CD4-positive, CD25-positive, alpha-beta regulatory T cell (primary cell): ENCODE data around the gene GSPT1. TPM values are rescaled to one million over a fixed set of nuclear protein-coding genes. Genes with fewer than 3 reads are reported as not detected.
"Not testable (repeated sequence)": the region's sequence is repeated elsewhere in the genome, so short reads cannot be mapped to it uniquely, and the experiment has no call there.

Source experiments
- ATAC-seq, 2 donors: fragments of 150-1000 bp; cut with Tn5 transposase; one replicate each; pipeline ENCODE4 v1.10.0; 2021; ENCODE audit warnings: low read depth in 2 of 2, moderate number of reproducible peaks in 2 of 2, moderate library complexity in 1 of 2
- DNase-seq, 3 donors: peaks; one replicate each; pipeline versions ENCODE4 v3.0.0 to v3.0.0-alpha.2; 2012 to 2022; ENCODE audit warnings: mixed read lengths in 1 of 3
- H3K27ac ChIP-seq: one replicate; pipeline ENCODE4 v1.7.0; 2013; ENCODE audit warnings: mild to moderate bottlenecking, low read length; ENCODE audit not compliant: insufficient read depth, poor library complexity, severe bottlenecking
- H3K27me3 ChIP-seq: one replicate; pipeline ENCODE4 v1.7.0; 2013; ENCODE audit warnings: low read length; ENCODE audit not compliant: control insufficient read depth, insufficient read depth
- H3K36me3 ChIP-seq: one replicate; pipeline ENCODE4 v1.7.0; 2013; ENCODE audit warnings: mild to moderate bottlenecking, low read length, moderate library complexity; ENCODE audit not compliant: control insufficient read depth, insufficient read depth
- H3K4me1 ChIP-seq: 2 replicates; pipeline ENCODE4 v1.7.0; 2013; ENCODE audit warnings: mild to moderate bottlenecking, low read length; ENCODE audit not compliant: insufficient read depth, control insufficient read depth, poor library complexity, severe bottlenecking
- H3K4me3 ChIP-seq: one replicate; pipeline ENCODE4 v1.7.0; 2013; ENCODE audit warnings: low read depth, mild to moderate bottlenecking, low read length, moderate library complexity
- H3K9me3 ChIP-seq, 2 experiments: 1 replicate in 1 of 2; 2 replicates in 1 of 2; pipeline ENCODE4 v1.7.0; 2013; ENCODE audit warnings: low read length in 2 of 2, mild to moderate bottlenecking in 1 of 2, moderate library complexity in 1 of 2; ENCODE audit not compliant: control insufficient read depth in 2 of 2
- H3K27ac Mint-ChIP-seq, 3 donors: one replicate each; pipeline ENCODE4 v1.8.0; 2020 to 2022; ENCODE audit warnings: mild to moderate bottlenecking in 3 of 3, mixed read lengths in 3 of 3, moderate library complexity in 2 of 3
- H3K27me3 Mint-ChIP-seq: one replicate; pipeline ENCODE4 v1.8.0; 2022; ENCODE audit warnings: mild to moderate bottlenecking, mixed read lengths
- H3K36me3 Mint-ChIP-seq: one replicate; pipeline ENCODE4 v1.8.0; 2020; ENCODE audit warnings: mixed read lengths
- H3K4me1 Mint-ChIP-seq, 4 donors: one replicate each; pipeline ENCODE4 v1.8.0; 2020 to 2022; ENCODE audit warnings: mixed read lengths in 4 of 4, mild to moderate bottlenecking in 1 of 4
- H3K4me3 Mint-ChIP-seq, 4 donors: one replicate each; pipeline ENCODE4 v1.8.0; 2020 to 2022; ENCODE audit warnings: mild to moderate bottlenecking in 4 of 4, mixed read lengths in 4 of 4, moderate library complexity in 3 of 4
- H3K9me3 Mint-ChIP-seq, 7 donors: one replicate each; pipeline ENCODE4 v1.8.0; 2020 to 2022; ENCODE audit warnings: mixed read lengths in 7 of 7, mild to moderate bottlenecking in 3 of 7, moderate library complexity in 2 of 7
- polyA plus RNA-seq, 4 donors: library from polyadenylated mRNA; unstranded; fragments of 300-500 nt; fragmentation: Illumina TruSeq; gene quantifications; one replicate each; pipeline ENCODE4 v1.2.3, GENCODE V29; 2021
- total RNA-seq: library from RNA; stranded (reverse); gene quantifications from one replicate; pipeline ENCODE4 v1.2.3, GENCODE V29; 2022

GSPT1 gene
- total RNA-seq (177 TPM), polyA plus RNA-seq (100 to 1,000 TPM in 2 of 4 donors, 10 to 100 TPM in 2; 93.2 to 103 (median 100) TPM)

DNA sequence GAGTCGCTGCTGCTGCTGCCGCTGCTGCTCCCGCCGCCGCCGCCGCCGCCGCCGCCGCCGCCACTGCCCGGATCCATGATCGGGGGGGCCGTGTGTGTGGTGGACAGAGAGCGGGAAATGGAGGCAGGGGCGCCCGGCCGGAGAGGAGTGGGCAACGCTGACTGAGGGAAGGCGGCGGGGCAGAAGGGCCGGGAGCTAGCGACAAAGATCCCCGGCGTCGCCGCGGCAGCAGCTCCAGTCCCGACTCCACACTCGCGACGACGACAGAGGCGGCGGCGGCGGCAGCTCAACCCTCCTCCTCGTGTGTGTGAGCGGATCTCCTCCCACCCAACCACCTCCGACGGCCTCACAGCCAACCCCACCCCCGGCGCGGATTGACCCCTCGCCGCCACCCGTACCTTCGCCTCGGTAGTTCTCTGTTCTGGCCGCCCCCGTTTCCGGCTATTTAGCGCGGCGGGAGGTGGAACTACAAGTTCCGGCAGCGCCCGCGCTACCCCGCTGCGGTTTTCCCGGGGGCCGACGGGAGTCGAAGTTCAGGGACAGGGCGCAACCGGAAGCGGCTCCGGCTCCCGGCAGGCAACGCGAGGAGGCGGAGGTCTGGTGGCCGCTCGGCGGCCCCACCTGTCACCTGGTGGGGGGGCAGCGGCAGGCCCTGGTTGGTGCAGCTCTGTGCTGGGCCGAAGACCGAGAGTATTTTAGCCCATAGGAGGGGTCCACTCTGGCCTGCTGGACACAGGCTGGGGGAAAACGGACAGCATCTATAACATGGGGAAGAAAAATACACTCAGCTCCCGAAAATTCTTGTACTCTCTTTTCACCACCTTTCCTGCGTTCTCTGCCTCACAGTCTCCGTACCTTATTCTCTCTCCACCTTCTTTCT, at the start of gene GSPT1:
Gene GSPT1, minus strand, starts transcription at position 313 of the 880 bp plus-strand sequence. Its CDS starts 236 bp downstream, at position 77.
- H3K27me3 Mint-ChIP-seq, result peaks cover 33% of the 10 kb centered on the region

DNA sequence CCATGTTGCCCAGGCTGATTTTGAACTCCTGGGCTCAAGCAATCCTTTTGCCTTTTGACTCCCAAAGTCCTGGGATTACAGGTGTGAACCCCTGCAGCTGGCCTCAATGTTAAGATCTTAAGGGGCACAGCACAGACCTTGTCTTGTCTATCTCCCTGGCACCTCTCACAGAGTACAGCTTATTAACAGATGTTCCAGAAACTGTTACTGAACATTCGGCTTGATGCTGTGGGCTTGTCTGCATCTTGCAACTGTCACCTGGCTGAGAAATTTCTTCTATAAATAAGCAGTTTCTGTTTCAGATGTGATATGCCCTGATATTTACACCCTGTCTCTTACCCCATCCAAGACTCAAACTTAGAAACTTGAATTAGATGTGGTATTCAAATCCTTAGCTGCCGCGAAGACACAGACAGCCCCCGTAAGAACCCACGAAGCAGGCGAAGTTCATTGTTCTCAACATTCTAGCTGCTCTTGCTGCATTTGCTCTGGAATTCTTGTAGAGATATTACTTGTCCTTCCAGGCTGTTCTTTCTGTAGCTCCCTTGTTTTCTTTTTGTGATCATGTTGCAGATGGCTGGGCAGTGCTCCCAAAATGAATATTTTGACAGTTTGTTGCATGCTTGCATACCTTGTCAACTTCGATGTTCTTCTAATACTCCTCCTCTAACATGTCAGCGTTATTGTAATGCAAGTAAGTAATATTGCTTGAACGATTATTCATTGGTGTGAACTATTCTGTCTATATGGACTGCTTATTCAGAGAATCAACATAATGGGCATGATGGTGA, 49.2 kb upstream of the GSPT1 start, which contains the start of gene TNFRSF17:
Gene TNFRSF17, plus strand, starts transcription at position 450 of the 791 bp plus-strand sequence. Its CDS starts 115 bp downstream, at position 565.
- H3K27me3 ChIP-seq, result no peaks in the 10 kb centered on the region
- DNase-seq (no peak), ATAC-seq (no peak)
- peak within 1 kb of the TSS in 1 of 3 donors; percentile 26 for H3K27ac Mint-ChIP-seq
- H3K27ac ChIP-seq, result no peak within 1 kb of the TSS
- H3K9me3 ChIP-seq, result no peaks in the 10 kb centered on the region
- H3K36me3 Mint-ChIP-seq, result no peaks in the 10 kb centered on the region
- H3K36me3 ChIP-seq, result no peaks in the 10 kb centered on the region
- H3K4me1 ChIP-seq, result no peaks in the 10 kb centered on the region
- peaks cover 22% of the 10 kb centered on the region for H3K27me3 Mint-ChIP-seq
- H3K4me3 ChIP-seq, result no peak within 1 kb of the TSS
- no peak within 1 kb of the TSS for H3K4me3 Mint-ChIP-seq
- peaks cover 0 to 7% (median 0%) of the 10 kb centered on the region in 4 donors for H3K4me1 Mint-ChIP-seq
- H3K9me3 Mint-ChIP-seq, result peaks cover 0 to 1% (median 0%) of the 10 kb centered on the region in 7 donors

More for the DNA sequence above, at the start of gene GSPT1:
- H3K36me3 Mint-ChIP-seq, result no peaks in the 10 kb centered on the region
- peak within 1 kb of the TSS; percentile 95 to 99 (median 96) for H3K4me3 Mint-ChIP-seq
- H3K9me3 Mint-ChIP-seq, result peaks cover 0 to 4% (median 0%) of the 10 kb centered on the region in 7 donors
- peak; percentile 92 to 93 for ATAC-seq
- peak within 1 kb of the TSS; percentile 81 for H3K27ac ChIP-seq
- H3K27me3 ChIP-seq, result no peaks in the 10 kb centered on the region
- H3K9me3 ChIP-seq, result no peaks in the 10 kb centered on the region
- peak; percentile 98 to 100 (median 100) for DNase-seq
- H3K4me3 ChIP-seq, result peak within 1 kb of the TSS; percentile 100
- H3K4me1 ChIP-seq, result peaks cover 28% of the 10 kb centered on the region
- H3K27ac Mint-ChIP-seq, result peak within 1 kb of the TSS; percentile 93 to 95 (median 94)
- H3K36me3 ChIP-seq, result no peaks in the 10 kb centered on the region
- peaks cover 17 to 41% (median 31%) of the 10 kb centered on the region in 4 donors for H3K4me1 Mint-ChIP-seq

DNA sequence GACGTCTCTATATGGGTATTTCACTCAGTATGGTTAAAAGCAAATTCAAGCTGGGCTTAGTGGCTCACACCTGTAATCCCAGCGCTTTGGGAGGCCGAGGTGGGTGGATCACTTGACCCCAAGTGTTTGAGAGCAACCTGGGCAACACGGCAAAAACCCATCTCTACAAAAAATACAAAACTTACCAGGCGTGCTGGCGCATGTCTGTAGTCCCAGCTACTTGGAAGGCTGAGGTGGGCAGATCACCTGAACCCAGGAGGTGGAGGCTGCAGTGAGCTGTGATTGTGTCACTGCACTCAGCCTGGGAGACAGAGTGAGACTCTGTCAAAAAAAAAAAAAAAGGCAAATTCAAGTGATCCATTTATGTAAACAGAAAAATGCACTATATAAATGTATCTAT, 48.0 kb upstream of the GSPT1 start:
- peaks cover 25% of the 10 kb centered on the region for H3K27me3 Mint-ChIP-seq
- no peak overlapping the region for H3K27ac Mint-ChIP-seq
- ATAC-seq, result no peak
- no peaks in the 10 kb centered on the region for H3K36me3 Mint-ChIP-seq
- no peaks in the 10 kb centered on the region for H3K27me3 ChIP-seq
- no peak overlapping the region for H3K4me3 ChIP-seq
- H3K9me3 Mint-ChIP-seq, result peaks cover 0 to 1% (median 0%) of the 10 kb centered on the region in 7 donors
- peaks cover 0 to 7% (median 0%) of the 10 kb centered on the region in 4 donors for H3K4me1 Mint-ChIP-seq
- H3K36me3 ChIP-seq, result no peaks in the 10 kb centered on the region
- H3K9me3 ChIP-seq, result no peaks in the 10 kb centered on the region
- no peak overlapping the region for H3K4me3 Mint-ChIP-seq
- no peaks in the 10 kb centered on the region for H3K4me1 ChIP-seq
- H3K27ac ChIP-seq, result no peak overlapping the region
- no peak for DNase-seq

DNA sequence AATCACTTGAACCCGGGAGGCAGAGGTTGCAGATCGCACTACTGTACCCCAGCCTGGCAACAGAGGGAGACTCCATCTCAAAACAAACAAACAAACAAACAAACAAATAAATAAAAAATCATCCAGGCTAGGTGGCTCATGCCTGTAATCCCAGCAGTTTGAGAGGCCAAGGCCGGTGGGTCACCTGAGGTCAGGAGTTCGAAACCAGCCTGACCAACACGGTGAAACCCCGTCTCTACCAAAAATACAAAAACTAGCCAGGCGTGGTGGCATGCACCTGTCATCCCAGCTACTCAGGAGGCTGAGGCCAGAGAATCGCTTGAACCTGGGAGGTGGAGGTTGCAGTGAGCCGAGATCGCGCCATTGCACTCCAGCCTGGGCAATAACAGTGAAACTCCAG, 47.2 kb upstream of the GSPT1 start:
- DNase-seq, H3K27ac Mint-ChIP-seq, H3K9me3 Mint-ChIP-seq, H3K4me3 ChIP-seq, H3K4me1 Mint-ChIP-seq, H3K27ac ChIP-seq, H3K36me3 Mint-ChIP-seq, H3K9me3 ChIP-seq, H3K4me1 ChIP-seq, ATAC-seq, H3K36me3 ChIP-seq, H3K27me3 ChIP-seq, H3K4me3 Mint-ChIP-seq: not testable (repeated sequence)
- peaks cover 25% of the 10 kb centered on the region for H3K27me3 Mint-ChIP-seq

DNA sequence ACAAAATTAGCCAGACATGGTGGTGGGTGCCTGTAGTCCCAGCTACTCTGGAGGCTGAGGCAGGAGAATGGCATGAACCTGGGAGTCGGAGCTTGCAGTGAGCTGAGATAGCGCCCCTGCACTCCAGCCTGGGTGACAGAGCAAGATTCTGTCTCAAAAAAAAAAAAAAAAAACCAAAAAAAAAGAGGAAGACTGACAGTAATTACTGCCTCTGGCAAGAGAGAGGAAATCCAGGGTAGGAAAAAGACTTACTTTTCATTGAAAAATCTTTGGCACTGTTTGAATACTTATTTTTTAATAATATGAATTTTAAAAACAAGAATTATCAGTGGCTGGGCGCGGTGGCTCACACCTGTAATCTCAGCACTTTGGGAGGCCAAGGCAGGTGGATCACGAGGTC, 46.7 kb upstream of the GSPT1 start:
- H3K27me3 ChIP-seq, H3K27ac Mint-ChIP-seq, H3K4me3 Mint-ChIP-seq, H3K36me3 Mint-ChIP-seq, DNase-seq, H3K27ac ChIP-seq, H3K9me3 Mint-ChIP-seq, H3K4me1 Mint-ChIP-seq, ATAC-seq, H3K9me3 ChIP-seq, H3K4me1 ChIP-seq, H3K36me3 ChIP-seq, H3K4me3 ChIP-seq: not testable (repeated sequence)
- H3K27me3 Mint-ChIP-seq, result peaks cover 25% of the 10 kb centered on the region

DNA sequence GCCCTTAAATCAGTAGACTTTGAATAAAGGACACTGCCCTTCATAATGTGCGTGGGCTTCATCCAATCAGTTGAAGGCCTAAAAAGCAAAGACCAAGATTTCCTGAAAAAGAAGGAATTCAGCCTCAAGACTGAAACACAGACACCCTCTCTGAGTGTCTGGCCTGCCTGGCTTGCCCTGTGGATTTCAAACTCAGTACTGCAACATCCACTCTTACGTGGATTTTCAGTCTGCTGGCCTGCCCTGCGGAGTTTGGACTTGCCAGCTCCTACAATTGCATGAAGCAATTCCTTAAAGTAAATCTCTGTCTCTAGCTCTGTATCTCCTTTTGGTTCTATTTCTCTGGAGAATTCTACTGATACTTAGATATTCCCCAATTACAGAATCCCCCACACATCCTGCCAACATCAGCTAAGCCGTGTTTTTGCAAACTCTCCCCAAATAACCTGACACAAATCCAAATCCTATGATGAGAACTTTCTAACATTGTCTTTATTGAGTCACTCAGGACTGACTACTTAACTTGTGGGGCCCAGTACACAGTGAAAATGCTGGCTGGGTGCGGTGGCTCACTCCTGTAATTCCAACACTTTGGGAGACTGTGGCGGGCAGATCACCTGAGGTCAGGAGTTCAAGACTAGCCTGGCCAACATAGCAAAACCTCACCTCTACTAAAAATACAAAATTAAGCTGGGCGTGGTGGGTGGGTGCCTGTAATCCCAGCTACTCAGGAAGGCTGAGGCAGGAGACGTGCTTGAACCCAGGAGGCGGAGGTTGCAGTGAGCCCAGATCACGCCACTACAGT, 42.0 kb upstream of the GSPT1 start:
- no peak for DNase-seq
- ATAC-seq, result no peak
- H3K9me3 Mint-ChIP-seq, result no peaks in the 10 kb centered on the region

DNA sequence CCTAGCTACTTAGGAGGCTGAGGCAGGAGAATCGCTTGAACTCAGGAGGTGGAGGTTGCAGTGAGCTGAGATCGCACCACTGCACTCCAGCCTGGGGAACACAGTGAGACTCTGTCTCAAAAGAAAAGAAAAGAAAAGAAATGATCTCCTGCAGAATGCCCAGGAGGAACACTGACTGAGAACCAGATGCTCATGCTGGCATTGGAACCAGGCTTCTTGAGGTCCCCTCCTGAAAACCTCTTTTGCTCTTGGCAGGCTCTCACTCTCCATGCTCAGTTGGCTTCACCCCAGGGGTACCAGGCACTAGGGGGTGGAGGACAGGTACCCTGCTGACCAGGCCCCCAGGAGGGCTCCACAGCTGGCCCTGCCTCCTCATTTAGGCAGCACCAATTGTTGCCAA, 40.8 kb upstream of the GSPT1 start:
- Mint-ChIP-seq H3K27me3 (peaks cover 26% of the 10 kb centered on the region), H3K9me3 (no peaks in the 10 kb centered on the region), H3K4me1 (peaks cover 0 to 2% (median 0%) of the 10 kb centered on the region in 4 donors), H3K4me3 (no peak overlapping the region), H3K36me3 (peaks cover 4% of the 10 kb centered on the region), H3K27ac (no peak overlapping the region)
- Histone ChIP-seq H3K27ac (no peak overlapping the region), H3K36me3 (no peaks in the 10 kb centered on the region), H3K9me3 (no peaks in the 10 kb centered on the region), H3K27me3 (no peaks in the 10 kb centered on the region), H3K4me3 (no peak overlapping the region), H3K4me1 (no peaks in the 10 kb centered on the region)
- no peak for DNase-seq
- ATAC-seq, result no peak

More for the DNA sequence above, 42.0 kb upstream of the GSPT1 start:
- H3K9me3 ChIP-seq, result no peaks in the 10 kb centered on the region
- Mint-ChIP-seq H3K27me3 (peaks cover 26% of the 10 kb centered on the region), H3K4me3 (no peak overlapping the region), H3K27ac (no peak overlapping the region), H3K4me1 (peaks cover 0 to 2% (median 0%) of the 10 kb centered on the region in 4 donors), H3K36me3 (peaks cover 4% of the 10 kb centered on the region)
- no peaks in the 10 kb centered on the region for H3K36me3 ChIP-seq
- H3K27ac ChIP-seq, result no peak overlapping the region
- H3K4me3 ChIP-seq, result no peak overlapping the region
- no peaks in the 10 kb centered on the region for H3K4me1 ChIP-seq
- no peaks in the 10 kb centered on the region for H3K27me3 ChIP-seq
